ENCODE measurements around the gene NFXL1.

NFXL1 gene

DNA sequence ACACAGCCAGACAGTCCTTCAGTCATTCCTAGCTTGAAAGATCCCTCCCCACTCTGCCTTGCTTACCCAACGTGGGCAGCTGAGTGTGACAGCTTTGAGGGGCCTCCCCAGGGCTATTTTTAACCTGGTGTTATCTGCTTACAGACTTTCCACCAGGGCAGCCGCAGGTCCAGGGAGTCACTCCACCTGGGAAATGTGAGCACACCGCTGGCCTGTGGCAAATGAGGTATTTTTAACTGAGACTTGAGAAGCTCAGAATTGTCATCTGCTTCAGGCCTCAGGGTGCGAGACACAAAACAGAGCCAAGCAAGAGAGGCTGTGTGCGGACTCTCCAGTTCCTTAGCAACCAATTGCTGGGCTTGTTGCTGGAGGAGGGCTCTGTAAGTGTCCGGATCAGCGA, 89.5 kb downstream of the NFXL1 start:
- no peak overlapping the region for H3K27ac ChIP-seq (replicated peaks)
- no peaks in the 10 kb centered on the region for H3K27me3 ChIP-seq (ENCODE audit: insufficient read depth, poor library complexity, severe bottlenecking)
- no peak for DNase-seq (ENCODE audit: low read depth in 1 of 2, low spot score in 1 of 2)

GRCh38 chr4:47819178-47819577, 95.2 kb downstream of the NFXL1 start:
- no peak overlapping the region for H3K27ac ChIP-seq (replicated peaks)
- no peak overlapping the region for H3K4me3 ChIP-seq (replicated peaks; ENCODE audit: insufficient read depth, low read length)

More for the DNA sequence above, 89.5 kb downstream of the NFXL1 start:
- H3K4me3 ChIP-seq (replicated peaks; ENCODE audit: insufficient read depth, low read length) = no peak overlapping the region
- TF ChIP-seq GABPA (IDR thresholded peaks at IDR 0.05; ENCODE audit: low read depth) (no peak), CTCF (IDR thresholded peaks at IDR 0.05; ENCODE audit: insufficient read depth, low read length) (no peak), POLR2AphosphoS5 (IDR thresholded peaks at IDR 0.05; ENCODE audit: low read depth) (no peak), SPI1 (IDR thresholded peaks at IDR 0.05; ENCODE audit: borderline replicate concordance, low read depth) (no peak)
- TF ChIP-seq, protein P1, sequence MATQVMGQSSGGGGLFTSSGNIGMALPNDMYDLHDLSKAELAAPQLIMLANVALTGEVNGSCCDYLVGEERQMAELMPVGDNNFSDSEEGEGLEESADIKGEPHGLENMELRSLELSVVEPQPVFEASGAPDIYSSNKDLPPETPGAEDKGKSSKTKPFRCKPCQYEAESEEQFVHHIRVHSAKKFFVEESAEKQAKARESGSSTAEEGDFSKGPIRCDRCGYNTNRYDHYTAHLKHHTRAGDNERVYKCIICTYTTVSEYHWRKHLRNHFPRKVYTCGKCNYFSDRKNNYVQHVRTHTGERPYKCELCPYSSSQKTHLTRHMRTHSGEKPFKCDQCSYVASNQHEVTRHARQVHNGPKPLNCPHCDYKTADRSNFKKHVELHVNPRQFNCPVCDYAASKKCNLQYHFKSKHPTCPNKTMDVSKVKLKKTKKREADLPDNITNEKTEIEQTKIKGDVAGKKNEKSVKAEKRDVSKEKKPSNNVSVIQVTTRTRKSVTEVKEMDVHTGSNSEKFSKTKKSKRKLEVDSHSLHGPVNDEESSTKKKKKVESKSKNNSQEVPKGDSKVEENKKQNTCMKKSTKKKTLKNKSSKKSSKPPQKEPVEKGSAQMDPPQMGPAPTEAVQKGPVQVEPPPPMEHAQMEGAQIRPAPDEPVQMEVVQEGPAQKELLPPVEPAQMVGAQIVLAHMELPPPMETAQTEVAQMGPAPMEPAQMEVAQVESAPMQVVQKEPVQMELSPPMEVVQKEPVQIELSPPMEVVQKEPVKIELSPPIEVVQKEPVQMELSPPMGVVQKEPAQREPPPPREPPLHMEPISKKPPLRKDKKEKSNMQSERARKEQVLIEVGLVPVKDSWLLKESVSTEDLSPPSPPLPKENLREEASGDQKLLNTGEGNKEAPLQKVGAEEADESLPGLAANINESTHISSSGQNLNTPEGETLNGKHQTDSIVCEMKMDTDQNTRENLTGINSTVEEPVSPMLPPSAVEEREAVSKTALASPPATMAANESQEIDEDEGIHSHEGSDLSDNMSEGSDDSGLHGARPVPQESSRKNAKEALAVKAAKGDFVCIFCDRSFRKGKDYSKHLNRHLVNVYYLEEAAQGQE (IDR thresholded peaks at IDR 0.05; ENCODE audit: insufficient replicate concordance, low read depth) = no peak

GRCh38 chr4:47817275-47817674, 97.1 kb downstream of the NFXL1 start:
- Histone ChIP-seq H3K4me3 (replicated peaks; ENCODE audit: insufficient read depth, low read length) (no peak overlapping the region), H3K27me3 (ENCODE audit: insufficient read depth, poor library complexity, severe bottlenecking) (no peaks in the 10 kb centered on the region), H3K27ac (replicated peaks) (no peak overlapping the region)
- TF ChIP-seq GABPA (IDR thresholded peaks at IDR 0.05; ENCODE audit: low read depth) (no peak), SPI1 (IDR thresholded peaks at IDR 0.05; ENCODE audit: borderline replicate concordance, low read depth) (no peak), POLR2AphosphoS5 (IDR thresholded peaks at IDR 0.05; ENCODE audit: low read depth) (no peak), CTCF (IDR thresholded peaks at IDR 0.05; ENCODE audit: insufficient read depth, low read length) (no peak)
- TF ChIP-seq, protein P1 (IDR thresholded peaks at IDR 0.05; ENCODE audit: insufficient replicate concordance, low read depth) = no peak
- DNase-seq (ENCODE audit: low read depth in 1 of 2, low spot score in 1 of 2) = no peak

More at GRCh38 chr4:47819178-47819577, 95.2 kb downstream of the NFXL1 start:
- no peaks in the 10 kb centered on the region for H3K27me3 ChIP-seq (ENCODE audit: insufficient read depth, poor library complexity, severe bottlenecking)
- no peak for DNase-seq (ENCODE audit: low read depth in 1 of 2, low spot score in 1 of 2)
- TF ChIP-seq, protein P1 (IDR thresholded peaks at IDR 0.05; ENCODE audit: insufficient replicate concordance, low read depth) = no peak
- no peak for TF ChIP-seq POLR2AphosphoS5 (IDR thresholded peaks at IDR 0.05; ENCODE audit: low read depth)
- no peak for TF ChIP-seq CTCF (IDR thresholded peaks at IDR 0.05; ENCODE audit: insufficient read depth, low read length)
- no peak for TF ChIP-seq SPI1 (IDR thresholded peaks at IDR 0.05; ENCODE audit: borderline replicate concordance, low read depth)
- no peak for TF ChIP-seq GABPA (IDR thresholded peaks at IDR 0.05; ENCODE audit: low read depth)
